ENCODE data around the gene TMEM147.

DNA sequence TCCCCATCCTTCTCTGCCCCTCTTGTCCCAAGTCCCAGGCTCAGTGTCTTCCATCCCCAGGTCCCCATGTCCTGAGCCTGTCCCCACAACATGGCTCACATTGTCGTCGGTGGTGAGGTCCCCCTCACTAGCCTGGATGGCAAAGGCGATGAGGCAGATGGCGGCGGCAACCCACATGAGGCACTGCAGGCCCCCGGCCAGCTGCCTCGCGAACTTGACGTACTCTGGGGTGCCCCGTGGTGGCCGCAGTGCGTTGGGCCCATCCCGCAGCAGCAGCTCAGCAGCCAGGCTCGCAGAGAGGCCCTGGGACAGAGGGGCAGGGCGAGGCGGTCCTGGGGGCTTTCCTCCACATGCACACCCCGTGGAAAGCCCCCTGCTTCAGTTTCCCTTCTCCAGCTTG is 16.9 kb downstream of the TMEM147 start:
- TF ChIP-seq POLR2A (IDR thresholded peaks at IDR 0.05): no peak
- TF ChIP-seq, protein P1, sequence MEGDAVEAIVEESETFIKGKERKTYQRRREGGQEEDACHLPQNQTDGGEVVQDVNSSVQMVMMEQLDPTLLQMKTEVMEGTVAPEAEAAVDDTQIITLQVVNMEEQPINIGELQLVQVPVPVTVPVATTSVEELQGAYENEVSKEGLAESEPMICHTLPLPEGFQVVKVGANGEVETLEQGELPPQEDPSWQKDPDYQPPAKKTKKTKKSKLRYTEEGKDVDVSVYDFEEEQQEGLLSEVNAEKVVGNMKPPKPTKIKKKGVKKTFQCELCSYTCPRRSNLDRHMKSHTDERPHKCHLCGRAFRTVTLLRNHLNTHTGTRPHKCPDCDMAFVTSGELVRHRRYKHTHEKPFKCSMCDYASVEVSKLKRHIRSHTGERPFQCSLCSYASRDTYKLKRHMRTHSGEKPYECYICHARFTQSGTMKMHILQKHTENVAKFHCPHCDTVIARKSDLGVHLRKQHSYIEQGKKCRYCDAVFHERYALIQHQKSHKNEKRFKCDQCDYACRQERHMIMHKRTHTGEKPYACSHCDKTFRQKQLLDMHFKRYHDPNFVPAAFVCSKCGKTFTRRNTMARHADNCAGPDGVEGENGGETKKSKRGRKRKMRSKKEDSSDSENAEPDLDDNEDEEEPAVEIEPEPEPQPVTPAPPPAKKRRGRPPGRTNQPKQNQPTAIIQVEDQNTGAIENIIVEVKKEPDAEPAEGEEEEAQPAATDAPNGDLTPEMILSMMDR (IDR thresholded peaks at IDR 0.05 in 4 of 5, conservative IDR thresholded peaks at IDR 0.05 in 1 of 5): no peak

Measured in gastrocnemius medialis (tissue), 4 donors.